CD1c-positive myeloid dendritic cell (primary cell): ENCODE results near the gene KRTAP27-1.

Source experiments
- DNase-seq: peaks from one replicate; pipeline ENCODE4 v3.0.0-alpha.2; 2016; ENCODE audit errors: extremely low spot score

KRTAP27-1 gene

GRCh38 chr21:30289215-30289614 lies 48.3 kb downstream of the KRTAP27-1 start, which contains the start of gene KRTAP25-1:
TSS of gene KRTAP25-1 (minus strand) at chr21:30289514. CDS start at chr21:30289490, 24 bp downstream.
- DNase-seq = no peak
